ENCODE results near the gene TFR2. TPM values are rescaled to one million over a fixed set of nuclear protein-coding genes. Genes with fewer than 3 reads are reported as not detected.
A peak's percentile ranks its signal among the peaks of the same experiment; 100 is the strongest.
"Not testable (repeated sequence)": the region's sequence is repeated elsewhere in the genome, so short reads cannot be mapped to it uniquely, and the experiment has no call there.

Gene TFR2
- total RNA-seq, 4 donors from 2014 or later: 0.81 to 3.9 (median 1.3) TPM

DNA sequence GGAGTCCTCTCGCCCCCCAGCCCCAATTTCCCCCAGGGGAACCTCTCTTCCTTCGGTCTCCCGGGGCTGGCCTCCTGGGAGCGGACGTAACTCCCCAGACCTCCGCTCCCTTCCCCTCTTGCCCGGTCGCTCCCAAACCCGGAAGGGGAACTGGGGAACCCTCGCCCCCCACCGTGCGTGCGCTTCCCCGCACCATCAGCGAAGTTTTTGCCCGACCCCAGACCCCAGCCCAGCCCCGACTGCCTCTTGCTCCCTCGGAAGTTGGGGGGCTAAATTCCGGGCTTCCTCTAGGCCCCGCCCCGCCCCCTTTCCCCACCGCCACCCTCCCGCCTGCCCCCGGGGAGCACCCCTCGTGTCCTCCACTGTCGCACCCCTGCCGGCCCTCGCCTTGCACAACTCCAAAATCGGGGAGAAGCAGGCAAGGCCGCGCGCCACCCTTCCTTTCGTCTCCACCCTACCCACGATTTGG, 32.6 kb upstream of the TFR2 start:
- H3K36me3 ChIP-seq: peaks cover 26% of the 10 kb centered on the region
- peak overlapping the region; percentile 93 for H3K27ac ChIP-seq
- H3K9me3 ChIP-seq: no peaks in the 10 kb centered on the region
- WGBS: under 1% methylated on average over 28 of the region's 34 CpGs
- TF ChIP-seq POLR2A (IDR thresholded peaks at IDR 0.05) (no peak), EP300 (IDR thresholded peaks at IDR 0.05) (no peak), POLR2AphosphoS5 (IDR thresholded peaks at IDR 0.05) (no peak)
- TF ChIP-seq, protein P1, sequence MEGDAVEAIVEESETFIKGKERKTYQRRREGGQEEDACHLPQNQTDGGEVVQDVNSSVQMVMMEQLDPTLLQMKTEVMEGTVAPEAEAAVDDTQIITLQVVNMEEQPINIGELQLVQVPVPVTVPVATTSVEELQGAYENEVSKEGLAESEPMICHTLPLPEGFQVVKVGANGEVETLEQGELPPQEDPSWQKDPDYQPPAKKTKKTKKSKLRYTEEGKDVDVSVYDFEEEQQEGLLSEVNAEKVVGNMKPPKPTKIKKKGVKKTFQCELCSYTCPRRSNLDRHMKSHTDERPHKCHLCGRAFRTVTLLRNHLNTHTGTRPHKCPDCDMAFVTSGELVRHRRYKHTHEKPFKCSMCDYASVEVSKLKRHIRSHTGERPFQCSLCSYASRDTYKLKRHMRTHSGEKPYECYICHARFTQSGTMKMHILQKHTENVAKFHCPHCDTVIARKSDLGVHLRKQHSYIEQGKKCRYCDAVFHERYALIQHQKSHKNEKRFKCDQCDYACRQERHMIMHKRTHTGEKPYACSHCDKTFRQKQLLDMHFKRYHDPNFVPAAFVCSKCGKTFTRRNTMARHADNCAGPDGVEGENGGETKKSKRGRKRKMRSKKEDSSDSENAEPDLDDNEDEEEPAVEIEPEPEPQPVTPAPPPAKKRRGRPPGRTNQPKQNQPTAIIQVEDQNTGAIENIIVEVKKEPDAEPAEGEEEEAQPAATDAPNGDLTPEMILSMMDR (IDR thresholded peaks at IDR 0.05): no peak
- peak in 1 of 2 donors; percentile 85 for DNase-seq (ENCODE audit: low spot score in 2 of 2)
- no peaks in the 10 kb centered on the region for H3K27me3 ChIP-seq
- H3K4me1 ChIP-seq: peaks cover 35% of the 10 kb centered on the region
- peak overlapping the region; percentile 87 for H3K4me3 ChIP-seq

- H3K27ac ChIP-seq: peak within 1 kb of the TSS; percentile 93
- DNase-seq (ENCODE audit: low spot score in 2 of 2): peak; percentile 99 to 100
- H3K36me3 ChIP-seq: peaks cover 20% of the 10 kb centered on the region
- H3K4me3 ChIP-seq: peak within 1 kb of the TSS; percentile 87
- no peaks in the 10 kb centered on the region for H3K9me3 ChIP-seq
- H3K4me1 ChIP-seq: peaks cover 29% of the 10 kb centered on the region
- no peaks in the 10 kb centered on the region for H3K27me3 ChIP-seq
- WGBS: 1% methylated on average over 10 of the region's 65 CpGs
- TF ChIP-seq POLR2AphosphoS5 (IDR thresholded peaks at IDR 0.05): peak; percentile 8 to 100 (median 99)
- TF ChIP-seq POLR2A (IDR thresholded peaks at IDR 0.05): peak in 1 of 2 donors; percentile 78
- TF ChIP-seq EP300 (IDR thresholded peaks at IDR 0.05): no peak
Observed at GRCh38 chr7:100673302-100673941, 32.1 kb upstream of the TFR2 start, which contains the start of gene GNB2. GNB2 (plus strand) TSS chr7:100673740; CDS start chr7:100676266, 2,526 bp downstream.

GRCh38 chr7:100671353-100672327, 30.3 kb upstream of the TFR2 start:
- 95% methylated on average over 18 of the region's 18 CpGs for WGBS
- H3K36me3 ChIP-seq: peaks cover 2% of the 10 kb centered on the region

DNA sequence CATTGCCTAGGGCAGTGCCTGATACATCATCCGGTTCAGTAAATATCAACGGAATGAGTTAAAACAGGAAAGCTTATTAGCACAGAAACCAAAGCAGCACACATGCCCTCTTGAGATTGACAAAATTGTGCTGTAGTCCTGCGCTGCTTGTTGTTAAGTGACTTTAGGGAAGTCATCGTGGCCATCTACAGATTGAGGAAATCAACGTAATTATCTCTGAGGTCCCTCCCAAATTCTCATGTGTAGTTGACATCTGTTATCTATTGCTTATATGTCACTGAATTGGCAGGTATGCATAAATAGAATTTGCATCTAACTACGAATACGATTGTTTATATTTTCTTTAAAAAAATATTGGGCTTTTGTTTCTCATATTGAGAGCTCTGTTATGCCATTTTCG, 28.7 kb upstream of the TFR2 start:
- no peak overlapping the region for H3K4me3 ChIP-seq
- DNase-seq (ENCODE audit: low spot score in 2 of 2): no peak
- 67% methylated on average over 8 of the region's 8 CpGs for WGBS
- peaks cover 6% of the 10 kb centered on the region for H3K4me1 ChIP-seq
- no peaks in the 10 kb centered on the region for H3K36me3 ChIP-seq
- no peaks in the 10 kb centered on the region for H3K9me3 ChIP-seq
- H3K27ac ChIP-seq: no peak overlapping the region
- TF ChIP-seq, protein P1 (IDR thresholded peaks at IDR 0.05): no peak
- TF ChIP-seq EP300 (IDR thresholded peaks at IDR 0.05) (no peak), POLR2AphosphoS5 (IDR thresholded peaks at IDR 0.05) (no peak), POLR2A (IDR thresholded peaks at IDR 0.05) (no peak)
- no peaks in the 10 kb centered on the region for H3K27me3 ChIP-seq

More at GRCh38 chr7:100671353-100672327, 30.3 kb upstream of the TFR2 start:
- H3K4me3 ChIP-seq: no peak overlapping the region
- H3K9me3 ChIP-seq: no peaks in the 10 kb centered on the region
- no peak for DNase-seq (ENCODE audit: low spot score in 2 of 2)
- H3K27ac ChIP-seq: no peak overlapping the region
- TF ChIP-seq, protein P1 (IDR thresholded peaks at IDR 0.05): no peak
- TF ChIP-seq EP300 (IDR thresholded peaks at IDR 0.05) (no peak), POLR2AphosphoS5 (IDR thresholded peaks at IDR 0.05) (no peak), POLR2A (IDR thresholded peaks at IDR 0.05) (no peak)
- peaks cover 21% of the 10 kb centered on the region for H3K4me1 ChIP-seq
- H3K27me3 ChIP-seq: no peaks in the 10 kb centered on the region

GRCh38 chr7:100669106-100669505, 27.8 kb upstream of the TFR2 start:
- H3K27me3 ChIP-seq; H3K4me1 ChIP-seq; DNase-seq (ENCODE audit: low spot score in 2 of 2); H3K27ac ChIP-seq; H3K9me3 ChIP-seq; H3K4me3 ChIP-seq; H3K36me3 ChIP-seq: not testable (repeated sequence)
- 97% methylated on average over 12 of the region's 12 CpGs for WGBS

DNA sequence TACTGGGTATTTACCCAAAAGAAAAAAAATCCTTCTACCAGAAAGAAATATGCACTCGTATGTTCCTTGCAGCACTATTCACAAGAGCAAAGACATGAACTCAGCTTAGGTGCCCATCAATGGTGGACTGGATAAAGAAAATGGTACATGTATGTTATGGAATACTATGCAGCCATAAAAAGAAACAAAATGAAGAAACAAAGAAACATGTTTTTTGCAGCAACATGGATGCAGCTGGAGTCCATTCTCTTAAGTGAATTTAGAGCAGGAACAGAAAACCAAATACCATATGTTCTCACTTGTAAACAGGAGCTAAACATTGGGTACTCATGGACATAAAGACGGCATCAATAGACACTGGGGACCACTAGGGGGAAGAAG, 26.7 kb upstream of the TFR2 start:
- H3K27ac ChIP-seq: no peak overlapping the region
- H3K4me1 ChIP-seq: peaks cover 5% of the 10 kb centered on the region
- WGBS: 82% methylated on average over 2 of the region's 2 CpGs
- no peaks in the 10 kb centered on the region for H3K27me3 ChIP-seq
- TF ChIP-seq POLR2A (IDR thresholded peaks at IDR 0.05) (no peak), EP300 (IDR thresholded peaks at IDR 0.05) (no peak), POLR2AphosphoS5 (IDR thresholded peaks at IDR 0.05) (no peak)
- TF ChIP-seq, protein P1 (IDR thresholded peaks at IDR 0.05): no peak
- no peaks in the 10 kb centered on the region for H3K9me3 ChIP-seq
- H3K36me3 ChIP-seq: no peaks in the 10 kb centered on the region
- no peak overlapping the region for H3K4me3 ChIP-seq
- no peak for DNase-seq (ENCODE audit: low spot score in 2 of 2)
